ENCODE data around the gene LIMS4.
"Not testable (repeated sequence)": the region's sequence is repeated elsewhere in the genome, so short reads cannot be mapped to it uniquely, and the experiment has no call there.

LIMS4 gene

DNA sequence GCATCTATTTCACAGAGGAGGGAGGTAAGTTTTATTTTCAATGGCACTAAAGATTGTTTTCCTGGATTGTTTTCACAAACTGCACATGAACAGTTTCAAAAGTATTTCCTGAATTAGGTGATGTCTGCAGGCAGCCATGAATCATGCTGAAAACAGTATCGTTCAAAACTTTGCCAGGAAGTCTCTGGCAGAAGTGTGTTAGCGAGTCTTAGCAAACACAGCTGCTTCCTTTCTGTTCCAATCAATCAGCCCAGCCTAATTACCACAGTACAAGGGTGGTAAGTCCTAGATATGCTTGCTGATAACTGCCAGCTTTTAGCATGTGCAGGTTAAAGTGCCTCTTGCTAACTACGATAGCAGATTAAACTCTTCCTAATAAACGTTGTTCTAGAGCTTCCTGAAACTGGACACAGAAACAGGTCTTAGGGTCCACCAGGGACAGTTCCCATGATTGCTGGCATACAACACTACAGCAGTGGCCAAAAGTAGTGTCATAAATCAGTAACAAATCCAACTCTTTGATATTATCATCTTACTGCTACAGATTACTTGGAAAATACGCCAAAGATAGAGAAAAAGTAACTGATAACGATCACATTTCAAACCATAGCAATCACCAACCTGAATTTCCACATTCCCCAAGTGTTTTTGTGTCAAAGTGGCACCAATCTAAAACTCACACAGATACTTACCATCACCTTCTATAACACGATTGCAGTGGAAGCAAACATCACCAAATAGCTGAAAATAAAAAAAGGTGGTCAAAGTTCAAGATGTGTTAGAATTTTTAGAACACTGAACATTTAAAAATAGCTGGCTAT lies 23.3 kb downstream of the LIMS4 start:
- not testable (repeated sequence) for DNase-seq

- DNase-seq, result not testable (repeated sequence)
Measured at GRCh38 chr2:110446644-110447043, 26.0 kb downstream of the LIMS4 start.

DNA sequence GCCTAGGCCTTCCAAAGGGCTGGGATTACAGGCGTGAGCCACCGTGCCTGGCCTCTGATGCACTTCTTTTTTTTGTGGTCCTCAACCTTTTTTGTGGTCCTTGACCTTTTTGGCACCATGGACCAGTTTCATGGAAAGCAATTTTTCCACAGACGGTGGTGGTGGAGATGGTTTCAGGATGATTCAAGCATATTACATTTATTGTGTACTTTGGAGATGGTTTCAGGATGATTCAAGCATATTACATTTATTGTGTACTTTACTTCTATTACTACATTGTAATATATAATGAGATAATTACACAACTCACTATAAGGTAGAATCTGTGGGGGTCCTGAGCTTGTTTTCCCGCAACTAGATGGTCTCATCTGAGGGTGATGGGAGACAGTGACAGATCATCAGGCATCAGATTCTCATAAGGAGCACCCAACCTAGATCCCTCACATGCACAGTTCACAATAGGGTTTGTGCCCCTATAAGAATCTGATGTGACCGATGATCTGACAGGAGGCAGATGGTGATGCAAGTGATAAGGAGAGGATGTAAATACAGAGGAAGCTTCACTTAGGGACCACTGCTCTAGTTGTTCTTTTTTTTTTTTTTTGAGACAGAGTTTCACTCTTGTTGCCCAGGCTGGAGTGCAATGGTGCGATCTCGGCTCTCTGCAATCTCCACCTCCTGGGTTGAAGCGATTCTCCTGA lies 29.2 kb downstream of the LIMS4 start:
- not testable (repeated sequence) for DNase-seq

GRCh38 chr2:110441905-110442304 lies 30.7 kb downstream of the LIMS4 start:
- not testable (repeated sequence) for DNase-seq

GRCh38 chr2:110434565-110434964 lies 38.1 kb downstream of the LIMS4 start:
- DNase-seq, result not testable (repeated sequence)

DNA sequence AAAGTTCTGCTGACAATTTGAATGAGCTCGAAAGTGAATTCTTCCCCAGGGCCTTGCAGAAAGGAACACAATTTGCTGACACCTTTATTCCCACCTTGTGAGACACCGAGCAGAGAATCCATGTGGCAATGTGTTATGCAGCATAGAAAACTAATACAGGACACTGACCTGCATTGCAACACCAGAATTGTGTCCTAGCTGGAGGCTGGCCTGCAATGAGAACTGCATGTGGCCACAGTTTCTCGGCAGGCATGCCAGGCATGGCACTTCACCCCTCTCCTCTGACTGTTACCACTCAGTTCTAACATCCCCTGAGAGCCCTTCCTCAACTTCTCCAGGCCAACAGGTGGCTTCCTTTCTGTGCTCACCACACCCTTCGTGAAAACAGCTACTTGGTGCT lies 46.9 kb downstream of the LIMS4 start:
- not testable (repeated sequence) for DNase-seq

DNA sequence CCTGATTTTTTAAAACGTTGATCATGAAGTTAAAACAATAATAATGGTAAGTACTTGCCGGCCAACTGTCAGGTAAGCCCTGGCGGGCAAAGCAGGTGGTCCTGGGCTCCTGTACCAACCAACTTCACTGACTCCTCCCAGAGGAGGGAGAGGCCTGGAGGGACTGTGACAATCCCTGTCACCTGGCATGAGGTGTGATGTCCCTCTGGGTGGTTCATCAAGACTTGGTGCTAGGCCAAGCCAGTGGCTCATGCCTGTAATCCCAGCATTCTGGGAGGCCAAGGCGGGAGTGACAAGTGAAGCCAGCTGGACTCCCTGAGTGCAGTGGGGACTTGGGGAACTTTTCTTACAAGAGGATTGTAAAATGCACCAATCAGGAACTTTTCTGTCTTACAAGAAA lies 48.2 kb downstream of the LIMS4 start:
- DNase-seq, result not testable (repeated sequence)

GRCh38 chr2:110423574-110423962 lies 49.0 kb downstream of the LIMS4 start:
- not testable (repeated sequence) for DNase-seq

DNA sequence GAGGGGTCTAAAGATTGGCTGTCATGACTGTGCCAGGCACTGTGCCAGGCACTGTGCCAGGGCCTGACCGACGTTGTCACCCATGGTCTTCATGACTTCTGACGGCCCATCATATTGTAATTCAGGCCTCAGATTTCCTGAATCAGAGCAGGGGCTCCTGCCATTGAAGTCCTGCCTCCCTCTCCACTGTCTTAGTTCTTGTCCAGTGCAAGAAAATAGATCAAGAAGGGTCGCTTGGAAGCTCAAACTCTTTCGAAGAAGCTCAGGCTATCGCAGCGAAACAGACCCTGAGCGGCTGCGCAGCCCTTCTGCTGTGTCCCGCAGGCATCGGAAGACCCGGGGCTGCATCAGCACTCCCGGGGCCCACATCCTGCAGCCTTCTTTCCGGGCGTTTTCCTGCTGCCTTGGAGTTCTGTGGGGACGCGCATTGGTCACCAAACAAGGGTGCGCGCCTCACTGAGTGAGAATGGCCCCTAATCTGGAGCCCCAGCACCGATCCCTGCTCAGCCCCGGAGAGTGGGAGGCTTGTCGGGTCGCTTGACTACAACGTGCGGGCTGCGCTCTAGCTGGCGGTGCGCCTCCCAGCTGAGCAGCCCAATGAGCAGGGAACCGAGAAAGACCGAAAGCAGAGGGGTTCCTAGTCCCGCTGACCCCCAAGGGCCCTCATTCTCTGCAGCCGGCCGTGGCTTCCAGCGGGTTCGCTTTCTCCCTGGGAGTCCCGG lies 49.6 kb downstream of the LIMS4 start:
- not testable (repeated sequence) for DNase-seq

- not testable (repeated sequence) for DNase-seq
Measured at GRCh38 chr2:110420641-110421354, 51.8 kb downstream of the LIMS4 start.

GRCh38 chr2:110407142-110407541 lies 65.5 kb downstream of the LIMS4 start:
- DNase-seq, result not testable (repeated sequence)

GRCh38 chr2:110404988-110405387 lies 67.6 kb downstream of the LIMS4 start:
- not testable (repeated sequence) for DNase-seq

- not testable (repeated sequence) for DNase-seq
Measured at GRCh38 chr2:110404246-110404645, 68.4 kb downstream of the LIMS4 start.

DNA sequence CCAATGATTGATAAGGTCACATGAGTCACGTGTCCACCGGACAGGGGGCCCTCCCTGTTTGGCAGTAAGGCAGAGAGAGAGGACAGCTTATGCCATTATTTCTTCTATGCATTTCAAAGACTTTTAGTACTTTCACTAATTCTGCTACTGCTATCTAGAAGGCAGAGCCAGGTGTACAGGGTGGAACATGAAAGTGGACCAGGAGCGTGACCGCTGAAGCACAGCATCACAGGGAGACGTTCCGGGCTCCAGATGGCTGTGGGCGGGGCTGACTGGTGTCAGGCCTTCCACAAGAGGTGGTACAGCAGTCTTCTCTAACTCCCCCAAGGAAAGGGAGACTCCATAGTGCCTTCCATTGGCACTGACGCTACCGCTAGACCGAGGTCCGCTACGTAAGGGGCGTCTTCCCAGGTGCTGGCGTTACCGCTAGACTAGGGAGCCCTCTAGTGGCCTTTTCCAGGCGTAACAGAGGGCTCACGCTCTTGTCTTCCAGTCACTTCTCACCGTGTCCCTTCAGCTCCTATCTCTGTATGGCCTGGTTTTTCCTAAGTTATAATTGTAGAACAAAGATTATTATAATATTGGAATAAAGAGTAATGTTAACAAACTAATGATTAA lies 71.5 kb downstream of the LIMS4 start:
- not testable (repeated sequence) for DNase-seq

DNA sequence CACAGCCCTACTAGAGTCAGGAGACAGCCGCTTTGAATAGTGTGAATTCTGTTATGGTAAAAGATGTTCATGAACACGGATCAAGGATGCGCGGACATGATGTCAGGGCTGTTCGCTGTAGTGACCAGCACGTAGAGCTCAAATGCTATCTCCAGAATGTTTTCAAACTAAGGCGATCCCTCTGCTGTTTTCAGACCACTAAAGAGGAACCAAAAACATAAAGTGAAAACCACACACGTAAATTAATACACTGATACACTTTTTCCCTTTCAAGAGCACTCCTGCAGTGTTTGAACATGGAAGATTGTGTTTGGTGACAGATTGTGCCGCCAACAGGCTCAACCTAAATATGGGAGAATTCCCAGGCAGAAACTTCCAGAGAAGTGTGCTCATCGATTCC lies 73.2 kb downstream of the LIMS4 start:
- not testable (repeated sequence) for DNase-seq

GRCh38 chr2:110395990-110396389 lies 76.6 kb downstream of the LIMS4 start:
- DNase-seq, result not testable (repeated sequence)
